HCT116 (cell line): ENCODE results near the gene CD3G. TPM values are rescaled to one million over a fixed set of nuclear protein-coding genes. Genes with fewer than 3 reads are reported as not detected.

Experiments
- ATAC-seq: fragments of 200-7000 bp; cut with Tn5 transposase; 2 replicates; pipeline ENCODE4 v1.9.1; 2020; ENCODE audit warnings: mild to moderate bottlenecking, moderate library complexity
- BruUV-seq: library from RNA; stranded (reverse); fragments of 400-500 nt; replicated peaks from 2 replicates; lab custom pipeline; 2021; lab: Mats Ljungman, UMichigan
- CTCF ChIA-PET: fragments of 300-600 bp; sonication (Branson Sonifier 250); formaldehyde crosslinking; loops from one replicate; lab custom pipeline; 2021; ENCODE audit warnings: antibody characterized with exemption; lab: Charles Lee
- POLR2A ChIA-PET: fragments of 300-600, 350-600 bp; sonication (Branson Sonifier 250); formaldehyde crosslinking; loops from one replicate; lab custom pipeline; 2021; ENCODE audit warnings: antibody characterized with exemption; lab: Charles Lee
- RAD21 ChIA-PET, 2 experiments: fragments of 300-600 bp; sonication (Branson Sonifier 250); formaldehyde crosslinking; loops; one replicate each; lab custom pipeline; 2023; ENCODE audit warnings: low total read pairs in 2 of 2; ENCODE audit not compliant: uncharacterized antibody in 2 of 2, unreplicated experiment in 2 of 2, low non-redundant PET in 1 of 2; lab: Charles Lee
- DNase-seq: peaks from one replicate; pipeline ENCODE4 v3.0.0-alpha.2; 2010; ENCODE audit warnings: low read depth, low spot score
- H2AFZ ChIP-seq: fragments of 200-600 bp; shearing (Covaris generic), sonication (generic); 2 replicates; pipeline ENCODE4 v1.6.1; 2017; ENCODE audit warnings: low read depth, mixed run types, mixed read lengths, antibody characterized with exemption, low read length; ENCODE audit not compliant: poor library complexity, severe bottlenecking
- H3K27ac ChIP-seq: 2 replicates; pipeline ENCODE4 v1.5.1; 2012; ENCODE audit warnings: low read depth, low read length
- H3K27me3 ChIP-seq: fragments of 200-600 bp; sonication (generic); 2 replicates; pipeline ENCODE4 v1.6.1; 2016; ENCODE audit warnings: mixed run types, low read length, mixed read lengths; ENCODE audit not compliant: insufficient read depth
- H3K36me3 ChIP-seq, 2 experiments: fragments of 200-500 bp in 1 of 2; fragments of 200-600 bp in 1 of 2; sonication (Bioruptor generic) in 1 of 2; sonication (generic) in 1 of 2; 2 replicates each; pipeline versions ENCODE4 v1.5.1 to v1.6.1; 2014 to 2016; ENCODE audit warnings: low read length in 2 of 2, inconsistent platforms in 1 of 2, mixed read lengths in 1 of 2, mixed run types in 1 of 2; ENCODE audit not compliant: insufficient read depth in 2 of 2, control insufficient read depth in 1 of 2
- H3K4me1 ChIP-seq, 2 experiments: fragments of 200-600 bp in 1 of 2; sonication (generic) in 1 of 2; 2 replicates each; pipeline versions ENCODE4 v1.5.1 to v1.6.1; 2012 to 2017; ENCODE audit warnings: low read length in 2 of 2, inconsistent platforms in 1 of 2, mild to moderate bottlenecking in 1 of 2, mixed read lengths in 1 of 2, mixed run types in 1 of 2, moderate library complexity in 1 of 2; ENCODE audit not compliant: insufficient read depth in 2 of 2, control insufficient read depth in 1 of 2
- H3K4me2 ChIP-seq: fragments of 200-600 bp; sonication (generic); 2 replicates; pipeline ENCODE4 v1.6.1; 2017; ENCODE audit warnings: mixed run types, low read length, mixed read lengths
- H3K4me3 ChIP-seq, 2 experiments: fragments of 200-600 bp in 1 of 2; sonication (generic) in 1 of 2; replicated peaks in 1 of 2; 2 replicates each; pipeline ENCODE4 v1.5.1; 2011 to 2016; ENCODE audit warnings: low read length in 2 of 2, control low read depth in 1 of 2, low read depth in 1 of 2, mild to moderate bottlenecking in 1 of 2, mixed read lengths in 1 of 2, mixed run types in 1 of 2
- H3K79me2 ChIP-seq: fragments of 200-600 bp; sonication (generic); 2 replicates; pipeline ENCODE4 v1.6.1; 2017; ENCODE audit warnings: mild to moderate bottlenecking, mixed run types, low read length, moderate library complexity, mixed read lengths; ENCODE audit not compliant: insufficient read depth
- H3K9ac ChIP-seq: fragments of 200-600 bp; sonication (generic); 2 replicates; pipeline ENCODE4 v1.6.1; 2016; ENCODE audit warnings: low read length, mixed read lengths
- H3K9me2 ChIP-seq: fragments of 200-600 bp; sonication (generic), shearing (Covaris generic); 2 replicates; pipeline ENCODE4 v1.6.1; 2017; ENCODE audit warnings: mixed run types, mild to moderate bottlenecking, moderate library complexity; ENCODE audit not compliant: insufficient read depth
- H3K9me3 ChIP-seq, 2 experiments: fragments of 200-500 bp in 1 of 2; fragments of 200-600 bp in 1 of 2; sonication (Bioruptor generic) in 1 of 2; sonication (generic) in 1 of 2; 2 replicates each; pipeline ENCODE4 v1.6.1; 2014 to 2017; ENCODE audit warnings: low read length in 2 of 2, mixed read lengths in 2 of 2, inconsistent platforms in 1 of 2, low read depth in 1 of 2, mild to moderate bottlenecking in 1 of 2, mixed run types in 1 of 2, moderate library complexity in 1 of 2; ENCODE audit not compliant: control insufficient read depth in 1 of 2, insufficient read depth in 1 of 2
- H4K20me1 ChIP-seq: fragments of 200-600 bp; sonication (generic), shearing (Covaris generic); 2 replicates; pipeline ENCODE4 v1.6.1; 2017; ENCODE audit warnings: mixed run types, mild to moderate bottlenecking, moderate library complexity; ENCODE audit not compliant: insufficient read depth
- CBX3 ChIP-seq: IDR thresholded peaks from 2 replicates; pipeline ENCODE4 v1.6.1; 2012; ENCODE audit warnings: low read depth
- CEBPB ChIP-seq: IDR thresholded peaks from 2 replicates; pipeline ENCODE4 v1.6.1; 2012; ENCODE audit warnings: low read depth
- EGR1 ChIP-seq: IDR thresholded peaks from 2 replicates; pipeline ENCODE4 v1.6.1; 2012; ENCODE audit warnings: low read depth
- ELF1 ChIP-seq: IDR thresholded peaks from 2 replicates; pipeline ENCODE4 v1.6.1; 2012; ENCODE audit warnings: low read depth, borderline replicate concordance
- EZH2 ChIP-seq: fragments of 200-600 bp; sonication (generic); IDR thresholded peaks from 2 replicates; pipeline ENCODE4 v1.6.1; 2017; ENCODE audit warnings: antibody characterized with exemption, mixed run types
- EZH2phosphoT487 ChIP-seq: fragments of 200-600 bp; IDR thresholded peaks from 2 replicates; pipeline ENCODE4 v1.6.1; 2018; ENCODE audit warnings: antibody characterized with exemption, borderline replicate concordance
- JUND ChIP-seq: IDR thresholded peaks from 2 replicates; pipeline ENCODE4 v1.6.1; 2012
- POLR2A ChIP-seq: IDR thresholded peaks from 2 replicates; pipeline ENCODE4 v1.7.0; 2011; ENCODE audit warnings: borderline replicate concordance; ENCODE audit not compliant: insufficient read depth, insufficient read length; ENCODE audit errors: extremely low read depth
- POLR2AphosphoS5 ChIP-seq: IDR thresholded peaks from 2 replicates; pipeline ENCODE4 v1.6.1; 2011; ENCODE audit warnings: mild to moderate bottlenecking, low read depth, low read length, moderate library complexity
- RAD21 ChIP-seq: IDR thresholded peaks from 2 replicates; pipeline ENCODE4 v1.6.1; 2012; ENCODE audit warnings: low read depth, mild to moderate bottlenecking
- SRF ChIP-seq: IDR thresholded peaks from 2 replicates; pipeline ENCODE4 v1.6.1; 2012; ENCODE audit warnings: low read depth
- TCF7L2 ChIP-seq: IDR thresholded peaks from 2 replicates; pipeline ENCODE4 v1.7.0; 2011; ENCODE audit warnings: borderline replicate concordance, inconsistent platforms; ENCODE audit not compliant: insufficient read depth, insufficient read length; ENCODE audit errors: extremely low read depth
- YY1 ChIP-seq: IDR thresholded peaks from 2 replicates; pipeline ENCODE4 v1.6.1; 2011; ENCODE audit warnings: low read length, low read depth, moderate library complexity, mild to moderate bottlenecking; ENCODE audit not compliant: insufficient replicate concordance; ENCODE audit errors: extremely low read depth
- intact Hi-C: fragments of 100-400 bp; cut with micrococcal nuclease; formaldehyde crosslinking; loops from 2 replicates; pipeline ENCODE4 v1.10.0; 2022
- total RNA-seq: library from RNA; stranded (reverse); gene quantifications from one replicate; pipeline ENCODE4 v1.2.1, GENCODE V29; 2021; ENCODE audit not compliant: unreplicated experiment
- TF ChIP-seq, protein P1 (sequence below): IDR thresholded peaks from 2 replicates; pipeline ENCODE4 v1.6.1; 2012
- TF ChIP-seq, protein P2 (sequence below), 3 experiments: fragments of 200-600 bp in 1 of 3; sonication (generic) in 1 of 3; IDR thresholded peaks in 2 of 3; conservative IDR thresholded peaks in 1 of 3; 2 replicates each; pipeline ENCODE4 v1.5.1; 2012 to 2017; ENCODE audit warnings: low read depth in 2 of 3, low read length in 2 of 3, antibody characterized with exemption in 1 of 3, borderline replicate concordance in 1 of 3, control low read depth in 1 of 3, mild to moderate bottlenecking in 1 of 3, mixed read lengths in 1 of 3, mixed run types in 1 of 3, moderate library complexity in 1 of 3; ENCODE audit not compliant: insufficient read depth in 1 of 3
- TF ChIP-seq, protein P3 (sequence below): IDR thresholded peaks from 2 replicates; pipeline ENCODE4 v1.6.1; 2012
- TF ChIP-seq, protein P4 (sequence below): IDR thresholded peaks from 2 replicates; pipeline ENCODE4 v1.6.1; 2011; ENCODE audit warnings: mild to moderate bottlenecking, low read length, moderate library complexity; ENCODE audit not compliant: insufficient replicate concordance; ENCODE audit errors: extremely low read depth

The CD3G gene
- total RNA-seq, 1 experiment from 2014 or later, result 0.20 TPM

GRCh38 chr11:118380571-118380970, 36.4 kb downstream of the CD3G start:
- intact Hi-C loops, result no loop called here
- Histone ChIP-seq H4K20me1 (no peaks in the 10 kb centered on the region), H2AFZ (no peak overlapping the region), H3K9me3 (no peaks in the 10 kb centered on the region), H3K27ac (no peak overlapping the region), H3K4me1 (no peaks in the 10 kb centered on the region), H3K9me2 (no peaks in the 10 kb centered on the region), H3K27me3 (no peaks in the 10 kb centered on the region), H3K79me2 (no peaks in the 10 kb centered on the region), H3K9ac (no peak overlapping the region), H3K4me3 (no peak overlapping the region), H3K36me3 (peaks cover 46 to 64% of the 10 kb centered on the region in 2 experiments), H3K4me2 (no peak overlapping the region)
- no peak for ATAC-seq
- no peak for DNase-seq
- RAD21 ChIA-PET, result no interaction called here
- TF ChIP-seq, protein P1, sequence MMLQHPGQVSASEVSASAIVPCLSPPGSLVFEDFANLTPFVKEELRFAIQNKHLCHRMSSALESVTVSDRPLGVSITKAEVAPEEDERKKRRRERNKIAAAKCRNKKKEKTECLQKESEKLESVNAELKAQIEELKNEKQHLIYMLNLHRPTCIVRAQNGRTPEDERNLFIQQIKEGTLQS, result no peak
- TF ChIP-seq, protein P2, sequence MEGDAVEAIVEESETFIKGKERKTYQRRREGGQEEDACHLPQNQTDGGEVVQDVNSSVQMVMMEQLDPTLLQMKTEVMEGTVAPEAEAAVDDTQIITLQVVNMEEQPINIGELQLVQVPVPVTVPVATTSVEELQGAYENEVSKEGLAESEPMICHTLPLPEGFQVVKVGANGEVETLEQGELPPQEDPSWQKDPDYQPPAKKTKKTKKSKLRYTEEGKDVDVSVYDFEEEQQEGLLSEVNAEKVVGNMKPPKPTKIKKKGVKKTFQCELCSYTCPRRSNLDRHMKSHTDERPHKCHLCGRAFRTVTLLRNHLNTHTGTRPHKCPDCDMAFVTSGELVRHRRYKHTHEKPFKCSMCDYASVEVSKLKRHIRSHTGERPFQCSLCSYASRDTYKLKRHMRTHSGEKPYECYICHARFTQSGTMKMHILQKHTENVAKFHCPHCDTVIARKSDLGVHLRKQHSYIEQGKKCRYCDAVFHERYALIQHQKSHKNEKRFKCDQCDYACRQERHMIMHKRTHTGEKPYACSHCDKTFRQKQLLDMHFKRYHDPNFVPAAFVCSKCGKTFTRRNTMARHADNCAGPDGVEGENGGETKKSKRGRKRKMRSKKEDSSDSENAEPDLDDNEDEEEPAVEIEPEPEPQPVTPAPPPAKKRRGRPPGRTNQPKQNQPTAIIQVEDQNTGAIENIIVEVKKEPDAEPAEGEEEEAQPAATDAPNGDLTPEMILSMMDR (IDR thresholded peaks at IDR 0.05 in 2 of 3, conservative IDR thresholded peaks at IDR 0.05 in 1 of 3; ENCODE audit: borderline replicate concordance in 1 of 3, insufficient read depth in 1 of 3, low read depth in 2 of 3, low read length in 2 of 3), result no peak
- TF ChIP-seq CEBPB, result no peak
- no peak for TF ChIP-seq EZH2
- TF ChIP-seq RAD21, result no peak
- no peak for TF ChIP-seq EZH2phosphoT487
- TF ChIP-seq CBX3, result no peak
- no peak for TF ChIP-seq TCF7L2
- CTCF ChIA-PET, result no interaction called here
- BruUV-seq, result no TSS peak
- POLR2A ChIA-PET, result no interaction called here

DNA sequence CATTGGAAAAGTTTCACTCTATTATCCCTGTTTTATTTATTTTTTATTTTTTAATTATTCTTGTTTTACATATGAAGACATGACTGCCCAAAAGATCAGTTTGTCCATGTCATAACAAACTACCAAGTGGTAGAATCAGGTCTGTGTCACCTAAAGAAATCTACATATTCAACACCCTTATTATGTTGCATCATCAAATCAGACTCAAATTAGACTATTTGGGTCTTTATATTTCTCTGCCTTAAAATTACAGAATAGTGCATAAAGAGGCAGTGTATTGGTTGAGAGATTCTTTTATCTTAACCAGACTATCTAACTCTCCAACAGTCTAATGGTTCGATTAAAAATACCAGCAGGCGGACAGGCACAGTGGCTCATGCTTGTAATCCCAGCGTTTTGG, 38.8 kb downstream of the CD3G start:
- intact Hi-C loops, result no loop called here
- H3K4me2 ChIP-seq, result no peak overlapping the region
- H3K9me2 ChIP-seq, result no peaks in the 10 kb centered on the region
- ATAC-seq (no peak), DNase-seq (no peak)
- no peak overlapping the region for H3K27ac ChIP-seq
- no TSS peak for BruUV-seq
- no peaks in the 10 kb centered on the region for H3K79me2 ChIP-seq
- RAD21 ChIA-PET, result no interaction called here
- H3K9me3 ChIP-seq, result no peaks in the 10 kb centered on the region
- H3K9ac ChIP-seq, result no peak overlapping the region
- no peaks in the 10 kb centered on the region for H4K20me1 ChIP-seq
- H3K36me3 ChIP-seq, result peaks cover 65 to 82% of the 10 kb centered on the region in 2 experiments
- H3K4me1 ChIP-seq, result no peaks in the 10 kb centered on the region
- CTCF ChIA-PET, result no interaction called here
- H2AFZ ChIP-seq, result no peak overlapping the region
- no peaks in the 10 kb centered on the region for H3K27me3 ChIP-seq
- POLR2A ChIA-PET, result no interaction called here
- no peak overlapping the region for H3K4me3 ChIP-seq
- TF ChIP-seq EGR1, result no peak
- TF ChIP-seq SRF, result no peak
- TF ChIP-seq ELF1, result no peak
- no peak for TF ChIP-seq POLR2A
- TF ChIP-seq, protein P3, sequence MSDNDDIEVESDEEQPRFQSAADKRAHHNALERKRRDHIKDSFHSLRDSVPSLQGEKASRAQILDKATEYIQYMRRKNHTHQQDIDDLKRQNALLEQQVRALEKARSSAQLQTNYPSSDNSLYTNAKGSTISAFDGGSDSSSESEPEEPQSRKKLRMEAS, result no peak
- no peak for TF ChIP-seq EZH2
- no peak for TF ChIP-seq YY1
- no peak for TF ChIP-seq JUND
- no peak for TF ChIP-seq RAD21
- TF ChIP-seq, protein P1, result no peak
- TF ChIP-seq, protein P4, sequence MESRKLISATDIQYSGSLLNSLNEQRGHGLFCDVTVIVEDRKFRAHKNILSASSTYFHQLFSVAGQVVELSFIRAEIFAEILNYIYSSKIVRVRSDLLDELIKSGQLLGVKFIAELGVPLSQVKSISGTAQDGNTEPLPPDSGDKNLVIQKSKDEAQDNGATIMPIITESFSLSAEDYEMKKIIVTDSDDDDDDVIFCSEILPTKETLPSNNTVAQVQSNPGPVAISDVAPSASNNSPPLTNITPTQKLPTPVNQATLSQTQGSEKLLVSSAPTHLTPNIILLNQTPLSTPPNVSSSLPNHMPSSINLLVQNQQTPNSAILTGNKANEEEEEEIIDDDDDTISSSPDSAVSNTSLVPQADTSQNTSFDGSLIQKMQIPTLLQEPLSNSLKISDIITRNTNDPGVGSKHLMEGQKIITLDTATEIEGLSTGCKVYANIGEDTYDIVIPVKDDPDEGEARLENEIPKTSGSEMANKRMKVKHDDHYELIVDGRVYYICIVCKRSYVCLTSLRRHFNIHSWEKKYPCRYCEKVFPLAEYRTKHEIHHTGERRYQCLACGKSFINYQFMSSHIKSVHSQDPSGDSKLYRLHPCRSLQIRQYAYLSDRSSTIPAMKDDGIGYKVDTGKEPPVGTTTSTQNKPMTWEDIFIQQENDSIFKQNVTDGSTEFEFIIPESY, result no peak
- TF ChIP-seq CBX3, result no peak
- TF ChIP-seq POLR2AphosphoS5, result no peak
